Stimulated activated CD8-positive, alpha-beta memory T cell treated with anti-CD3 and anti-CD28 coated beads, Interleukin-15, amount 100 ng/mL, for 4 hours (primary cell): ENCODE data around the gene HEPN1.

ENCODE experiments used
- DNase-seq, 2 donors: peaks; one replicate each; pipeline ENCODE4 v3.0.0-alpha.2; 2020; ENCODE audit warnings: low read depth in 2 of 2

The HEPN1 gene

GRCh38 chr11:124899383-124900145, 19.5 kb upstream of the HEPN1 start:
- no peak for DNase-seq

DNA sequence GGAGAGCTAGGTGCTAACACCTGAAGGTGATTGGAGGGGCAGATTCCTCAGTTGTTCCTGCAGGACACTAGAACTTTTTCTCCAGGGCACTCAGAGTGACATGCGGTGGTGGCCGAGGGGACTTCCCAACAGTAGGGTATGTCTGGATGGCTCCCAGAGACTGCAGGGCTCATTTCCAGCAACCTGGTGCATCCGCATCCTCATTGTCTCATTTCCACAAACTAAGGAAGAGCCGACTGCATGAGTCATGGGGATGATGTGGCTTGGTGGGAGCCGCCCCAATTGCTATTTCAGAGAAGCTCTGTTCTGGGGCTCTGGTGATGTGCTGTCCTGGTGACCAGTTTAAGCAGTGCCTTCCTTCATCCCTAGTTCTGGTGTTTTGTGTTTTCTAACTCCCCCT, 18.6 kb upstream of the HEPN1 start:
- DNase-seq: no peak

- no peak for DNase-seq
Observed at GRCh38 chr11:124902616-124903015, 16.4 kb upstream of the HEPN1 start.

DNA sequence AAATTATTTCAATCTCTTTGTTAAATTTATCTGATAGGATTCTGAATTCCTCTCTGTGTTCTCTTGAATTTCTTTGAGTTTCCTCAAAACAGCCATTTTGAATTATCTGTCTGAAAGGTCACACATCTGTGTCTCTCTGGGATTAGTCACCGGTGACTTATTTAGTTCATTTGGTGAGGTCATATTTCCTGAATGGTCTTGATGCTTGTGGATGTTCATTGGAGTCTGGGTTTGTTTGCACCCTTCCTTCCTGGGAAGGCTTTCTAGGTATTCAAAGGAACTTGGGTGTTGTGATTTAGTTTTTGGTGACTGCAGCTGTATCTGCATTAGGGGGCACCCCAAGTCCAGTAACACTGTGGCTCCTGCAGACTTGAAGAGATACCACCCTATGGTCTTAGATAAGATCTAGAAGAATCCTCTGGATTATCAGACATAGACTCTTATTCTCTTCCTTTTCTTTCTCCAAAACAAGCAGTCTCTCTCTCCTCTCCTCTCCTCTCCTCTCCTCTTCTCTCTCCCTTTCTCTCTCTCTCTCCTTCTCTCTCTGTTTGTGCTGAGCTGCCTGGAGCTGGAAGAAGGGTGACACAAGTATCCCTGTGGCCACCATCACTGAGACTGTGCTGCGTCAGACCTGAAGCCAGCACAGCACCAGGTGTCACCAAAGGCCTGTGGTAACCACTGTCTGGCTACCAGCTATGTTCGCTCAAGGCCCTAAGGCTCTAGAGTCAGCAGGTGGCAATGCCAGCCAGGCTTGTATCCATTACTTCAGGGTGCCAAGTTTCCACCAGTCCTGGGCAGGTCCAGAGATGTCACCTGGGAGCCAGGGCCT, 3.3 kb upstream of the HEPN1 start:
- no peak for DNase-seq

- DNase-seq: no peak
Observed at GRCh38 chr11:124916370-124916710, 2.7 kb upstream of the HEPN1 start.

DNA sequence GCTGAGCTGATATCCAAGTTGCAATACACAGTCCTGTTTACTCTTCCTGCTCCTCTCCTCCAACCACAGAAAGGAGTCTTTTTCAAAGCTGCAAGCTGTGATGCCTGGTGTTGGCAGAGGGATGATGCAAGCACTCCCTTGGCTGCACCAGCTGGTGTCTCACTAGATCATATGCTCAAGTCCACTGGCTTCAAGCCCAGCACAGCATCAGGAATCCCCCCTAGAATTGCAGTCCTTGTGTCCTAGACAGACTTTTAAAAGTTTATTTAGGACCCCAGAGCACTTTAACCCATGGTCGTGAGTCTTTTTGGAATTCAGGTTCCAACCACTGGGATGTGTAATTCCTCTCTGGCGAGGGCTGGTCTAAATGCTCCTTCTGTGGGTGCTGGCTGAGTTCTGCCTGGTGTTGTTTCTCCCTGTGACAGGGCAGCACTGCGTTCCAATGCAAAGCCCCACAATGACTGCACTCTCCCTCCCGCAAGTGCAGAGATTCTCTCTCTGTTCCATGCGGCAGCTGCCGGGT, 1.9 kb upstream of the HEPN1 start:
- DNase-seq: no peak

GRCh38 chr11:124919898-124920297, 848 bp downstream of the HEPN1 start:
- DNase-seq: no peak

DNA sequence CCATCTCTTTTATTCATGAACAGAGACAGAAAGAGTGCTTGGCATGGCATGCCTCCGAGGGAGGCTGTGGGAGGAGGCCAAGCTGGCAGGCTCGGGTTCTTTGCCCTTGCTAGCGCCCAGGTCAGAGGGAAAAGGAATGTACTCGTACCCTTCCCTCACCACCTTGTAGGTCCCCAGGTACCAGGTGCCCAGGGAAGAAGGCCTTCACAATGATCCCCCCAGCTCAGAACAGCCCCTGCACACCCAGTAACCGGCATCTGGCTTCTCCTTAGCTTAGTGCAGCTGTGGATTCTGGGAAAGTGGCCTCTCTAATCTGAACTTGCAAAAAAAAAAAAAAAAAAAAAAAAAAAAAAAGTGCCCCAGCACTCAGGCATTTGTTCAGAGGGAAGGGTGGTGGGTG, 1.3 kb downstream of the HEPN1 start:
- no peak for DNase-seq

DNA sequence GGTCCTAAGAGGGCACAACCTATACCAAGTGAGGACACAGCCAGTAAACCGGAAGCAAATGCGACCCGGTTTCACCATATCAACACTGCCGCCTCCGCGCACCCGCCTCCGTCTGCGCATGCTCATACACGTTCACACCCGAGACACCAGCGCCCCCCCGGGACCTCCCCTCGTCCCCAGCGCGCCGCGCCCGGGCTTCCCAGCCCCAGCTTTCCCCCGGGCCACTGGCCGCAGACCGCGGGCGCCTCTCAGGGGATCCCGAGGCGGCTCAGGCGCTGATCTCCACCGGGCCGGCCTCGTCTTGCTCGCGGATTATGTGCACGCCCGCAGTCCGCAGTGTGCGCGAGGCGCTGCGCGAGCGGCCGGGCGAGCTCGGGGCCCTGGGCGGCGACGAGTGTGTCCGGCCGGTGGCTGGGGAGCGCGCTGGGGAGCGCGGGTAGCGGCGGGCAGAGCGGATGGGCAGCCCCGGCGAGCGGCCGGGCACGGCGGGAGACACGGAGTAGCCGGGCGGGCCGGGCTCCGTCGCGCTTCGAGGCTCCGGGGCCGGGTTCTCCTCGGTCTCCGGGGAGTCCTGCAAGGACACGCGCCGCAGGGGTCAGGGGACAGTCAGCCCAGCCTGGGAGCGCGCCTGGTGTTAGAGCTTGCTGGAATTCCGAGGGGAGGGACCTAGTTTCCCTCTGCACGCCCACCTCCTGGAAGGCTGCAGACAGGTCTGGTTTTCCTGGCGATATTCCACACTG, 2.0 kb downstream of the HEPN1 start:
- peak; percentile 71 to 75 for DNase-seq

GRCh38 chr11:124922831-124923230, 3.8 kb downstream of the HEPN1 start:
- no peak for DNase-seq

DNA sequence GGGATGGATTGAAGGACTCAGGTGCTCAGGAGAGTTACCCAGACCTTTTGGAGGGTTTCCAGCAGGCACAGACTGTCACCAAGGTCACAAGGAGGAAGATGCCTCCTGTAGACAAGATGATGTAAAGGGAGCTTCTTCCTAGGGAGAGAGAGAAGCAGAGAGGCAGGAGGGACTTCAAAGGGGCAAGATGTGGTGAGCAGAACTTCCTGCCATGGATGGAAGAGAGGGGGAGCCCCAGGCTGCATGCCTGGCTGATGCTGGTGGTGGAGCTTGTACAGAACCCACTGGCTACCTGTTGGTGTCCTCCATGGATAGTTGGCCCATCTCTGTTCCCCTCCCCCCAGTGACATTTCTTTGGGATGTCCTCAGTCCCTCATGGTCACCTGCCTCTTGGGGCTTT, 4.2 kb downstream of the HEPN1 start:
- no peak for DNase-seq

GRCh38 chr11:124928942-124929665, 10.1 kb downstream of the HEPN1 start:
- DNase-seq: no peak

DNA sequence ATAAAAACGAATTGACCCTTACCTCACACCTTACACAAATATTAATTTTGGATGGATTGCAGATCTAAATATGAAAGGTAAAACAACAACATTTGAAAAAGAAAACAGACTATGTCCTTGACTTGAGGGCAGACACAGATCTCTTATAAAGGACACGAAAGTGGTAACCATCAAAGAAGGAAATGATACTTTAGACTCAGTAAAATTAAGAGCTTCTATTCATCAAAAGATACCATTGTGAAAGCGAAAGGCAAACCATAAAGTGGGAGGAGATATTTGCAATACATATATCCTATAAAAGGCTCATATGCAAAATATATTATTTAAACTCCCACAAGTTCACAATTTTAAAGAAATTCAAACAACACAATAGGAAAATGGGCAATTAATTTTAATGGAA, 11.7 kb downstream of the HEPN1 start:
- DNase-seq: no peak

- DNase-seq: no peak
Observed at GRCh38 chr11:124934862-124935547, 16.0 kb downstream of the HEPN1 start.

DNA sequence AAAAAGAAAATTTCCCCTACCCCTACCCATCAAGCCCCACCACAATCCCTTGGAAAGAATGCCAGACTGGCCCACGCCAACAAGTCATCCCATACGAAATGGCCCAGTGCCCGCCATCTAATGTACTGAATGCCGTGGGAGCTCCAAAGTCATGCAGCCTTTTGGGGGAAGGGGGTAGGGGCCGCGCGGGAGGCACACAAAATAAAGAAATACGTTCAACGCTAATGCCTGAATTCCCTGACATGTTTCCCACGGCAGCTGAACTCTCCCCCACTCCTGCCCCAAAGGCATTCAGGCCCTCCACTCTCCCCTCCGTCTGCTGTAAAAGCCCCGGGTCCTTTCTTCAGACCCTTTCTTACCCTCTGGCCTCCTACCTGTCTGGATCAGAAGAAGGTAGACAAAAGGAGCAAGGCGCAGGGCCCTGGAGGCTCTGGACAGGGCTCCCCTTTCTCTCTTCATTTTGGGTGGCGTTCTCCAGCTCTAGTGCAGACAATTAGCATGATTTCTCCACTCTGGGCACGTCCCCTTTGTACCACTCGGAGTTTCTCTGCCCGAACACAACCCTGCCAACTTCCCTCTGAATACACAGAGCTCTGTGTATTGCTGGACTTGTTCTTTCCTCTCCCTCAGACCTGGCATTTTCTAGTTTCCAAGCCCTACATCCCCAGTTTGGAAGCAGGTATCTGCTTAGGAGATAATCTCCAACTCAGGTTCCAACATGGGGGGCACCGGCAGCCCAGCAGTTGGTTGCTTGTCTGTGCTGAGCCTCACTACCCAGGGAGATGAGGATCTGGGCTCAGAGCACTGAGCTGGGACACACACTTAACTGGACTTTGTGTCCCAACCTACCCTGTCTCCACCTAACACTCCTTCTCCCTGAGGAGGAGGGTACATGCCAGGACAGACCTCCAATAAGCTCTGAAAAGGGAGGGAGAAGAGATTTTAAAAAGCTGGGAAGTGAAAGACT, 16.8 kb downstream of the HEPN1 start, which contains the start of gene HEPACAM:
TSS of gene HEPACAM (minus strand) at position 500 of the 967 bp plus-strand sequence. CDS start at position 459, 41 bp downstream.
- DNase-seq: no peak

- DNase-seq: no peak
Observed at GRCh38 chr11:124937336-124937935, 18.4 kb downstream of the HEPN1 start.

DNA sequence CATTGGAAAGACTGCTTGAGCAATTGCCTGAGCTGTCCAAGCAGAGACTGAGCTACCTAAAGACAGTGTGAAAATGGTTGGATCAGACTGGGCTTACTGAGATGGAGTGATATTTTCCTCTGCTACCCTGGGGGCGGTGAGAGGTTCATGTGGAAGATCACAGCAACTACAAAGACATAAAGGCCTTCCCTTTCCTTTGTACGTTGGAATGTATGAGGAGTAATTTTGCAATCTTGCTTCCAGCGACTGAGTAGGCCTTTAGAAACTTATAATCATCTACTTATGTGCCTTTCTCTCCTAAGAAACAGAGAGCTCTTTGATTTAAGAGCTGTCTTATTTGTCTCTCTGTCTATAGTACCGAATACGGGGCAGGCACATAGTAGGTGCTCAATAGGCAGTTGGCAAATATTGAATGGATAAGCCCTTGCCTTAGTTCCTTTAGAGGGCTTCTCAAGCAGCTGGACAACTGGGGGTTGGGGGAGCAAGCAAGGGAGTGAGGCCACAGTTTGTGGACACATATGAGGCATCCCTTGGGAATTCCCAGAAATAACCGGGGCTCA, 19.2 kb downstream of the HEPN1 start:
- no peak for DNase-seq

DNA sequence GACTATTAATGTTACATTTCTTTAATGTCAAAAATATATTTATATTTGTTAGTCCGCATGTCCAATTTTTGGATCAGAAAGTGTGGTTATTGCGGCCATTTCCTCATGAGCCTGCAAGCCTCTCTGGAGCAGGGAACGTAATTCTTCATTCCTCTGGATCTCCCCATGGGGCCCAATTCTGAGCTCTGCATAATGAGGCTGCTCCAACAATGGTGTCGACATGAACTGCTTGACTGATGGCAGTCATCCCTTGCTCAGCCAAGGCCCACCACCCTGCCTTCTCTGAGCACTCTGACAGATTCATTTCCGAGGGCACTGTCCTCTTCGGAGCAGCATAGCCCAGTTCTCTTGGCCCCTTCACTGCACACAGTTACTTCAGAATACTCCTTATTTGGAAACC, 19.9 kb downstream of the HEPN1 start:
- no peak for DNase-seq

DNA sequence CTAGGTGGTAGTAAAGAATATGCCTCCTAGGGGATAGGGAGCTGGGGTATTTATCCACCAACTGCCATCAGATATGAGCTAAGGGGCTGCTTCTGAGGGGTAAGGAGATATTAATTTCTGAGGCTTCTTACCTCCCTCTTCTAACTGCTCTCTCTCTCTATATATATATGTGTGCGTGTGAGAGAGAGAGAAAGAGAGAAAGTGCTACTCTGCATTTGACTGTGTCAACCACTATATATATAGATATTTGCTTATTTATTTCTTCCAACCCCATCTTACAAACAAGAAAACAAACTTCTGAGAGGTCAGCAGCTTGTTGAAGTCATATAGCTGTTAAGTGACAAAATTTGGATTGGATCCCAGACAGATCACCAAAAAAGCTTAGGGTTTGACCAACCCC, 22.7 kb downstream of the HEPN1 start:
- DNase-seq: no peak
